ENCODE data around the gene FBXO42.
"Not testable (repeated sequence)": the region's sequence is repeated elsewhere in the genome, so short reads cannot be mapped to it uniquely, and the experiment has no call there.

Gene FBXO42

DNA sequence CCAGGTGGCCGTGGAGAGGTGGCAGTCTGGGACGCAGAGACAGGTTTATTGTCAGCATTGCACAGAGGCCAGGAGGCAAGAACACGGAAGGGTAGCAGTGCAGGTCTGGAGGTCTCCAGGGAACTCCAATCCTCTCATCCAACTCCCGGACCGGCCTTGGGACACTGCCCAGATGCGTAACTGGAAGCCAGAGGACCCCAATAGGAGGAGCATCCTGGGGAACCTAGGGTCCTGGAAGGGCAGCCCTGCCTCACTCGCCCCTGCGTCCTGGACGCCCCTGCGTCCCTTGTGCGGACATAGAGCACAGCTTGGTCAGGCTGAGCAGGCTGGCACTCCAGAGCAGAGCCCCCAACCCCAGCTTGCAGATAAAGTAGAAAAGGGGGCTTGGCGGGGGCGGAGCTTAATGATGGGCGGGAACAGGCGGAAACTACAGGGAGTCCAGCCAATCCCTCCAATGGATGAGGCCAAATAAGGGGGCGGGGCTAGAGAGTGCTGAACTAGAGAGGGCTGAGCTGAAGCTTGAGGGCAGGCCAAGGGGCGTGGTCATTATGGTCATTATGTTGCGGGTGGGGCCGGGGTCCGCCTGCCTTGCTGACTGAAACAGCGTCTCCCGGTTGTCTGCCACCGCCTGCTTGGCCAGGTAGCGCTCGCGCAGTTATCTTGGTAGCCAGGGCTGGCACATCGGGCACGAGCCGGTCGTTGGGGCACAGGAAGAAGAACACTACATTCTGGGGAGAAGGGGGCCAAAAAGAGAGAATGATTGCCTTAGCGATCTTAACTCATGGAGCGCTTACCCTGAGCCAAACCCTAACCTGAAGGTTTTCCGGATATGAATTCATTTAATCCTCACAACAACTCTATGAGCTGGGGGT is 136.2 kb downstream of the FBXO42 start:
- DNase-seq: no peak

GRCh38 chr1:16215240-16215639 is 137.0 kb downstream of the FBXO42 start:
- DNase-seq: not testable (repeated sequence)

DNA sequence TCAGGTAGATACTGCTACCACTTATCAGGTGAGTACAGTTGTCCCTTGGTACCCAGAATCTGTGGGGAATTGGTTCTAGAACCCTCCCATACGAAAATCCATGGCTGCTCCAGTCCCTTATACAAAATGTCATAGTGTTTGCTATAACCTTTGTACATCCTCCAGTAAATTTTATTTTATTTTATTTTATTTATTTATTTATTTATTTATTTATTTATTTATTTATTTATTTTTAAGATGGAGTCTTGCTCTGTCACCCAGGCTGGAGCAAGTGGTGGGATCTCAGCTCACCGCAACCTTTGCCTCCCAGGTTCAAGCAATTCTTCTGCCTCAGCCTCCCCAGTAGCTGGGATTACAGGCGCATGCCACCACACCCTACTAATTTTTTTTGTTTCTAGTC is 138.7 kb downstream of the FBXO42 start:
- not testable (repeated sequence) for DNase-seq

DNA sequence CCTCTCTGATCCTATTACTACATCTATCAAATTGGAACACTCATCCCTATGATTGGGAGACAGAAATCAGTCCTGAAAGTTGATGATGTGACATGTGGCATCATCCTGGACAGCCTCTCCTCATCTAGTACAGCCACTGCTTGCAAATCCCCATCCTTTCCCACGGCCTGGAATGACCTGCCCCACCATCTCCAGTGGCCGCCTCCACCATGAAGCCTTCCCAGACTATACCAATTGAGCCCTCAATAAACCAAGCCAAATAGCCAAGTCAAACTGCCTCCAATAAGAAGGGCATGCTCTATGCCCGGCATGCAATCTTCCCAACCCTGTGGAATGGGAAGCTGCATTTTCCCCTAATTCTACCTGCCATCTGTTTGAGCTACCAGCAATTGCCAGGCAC is 139.3 kb downstream of the FBXO42 start:
- DNase-seq: no peak

- no peak for DNase-seq
Observed at GRCh38 chr1:16212251-16212961, 139.9 kb downstream of the FBXO42 start, which contains the start of gene ARHGEF19. ARHGEF19 (minus strand) TSS chr1:16212652; CDS start chr1:16209054, 3,598 bp downstream.

DNA sequence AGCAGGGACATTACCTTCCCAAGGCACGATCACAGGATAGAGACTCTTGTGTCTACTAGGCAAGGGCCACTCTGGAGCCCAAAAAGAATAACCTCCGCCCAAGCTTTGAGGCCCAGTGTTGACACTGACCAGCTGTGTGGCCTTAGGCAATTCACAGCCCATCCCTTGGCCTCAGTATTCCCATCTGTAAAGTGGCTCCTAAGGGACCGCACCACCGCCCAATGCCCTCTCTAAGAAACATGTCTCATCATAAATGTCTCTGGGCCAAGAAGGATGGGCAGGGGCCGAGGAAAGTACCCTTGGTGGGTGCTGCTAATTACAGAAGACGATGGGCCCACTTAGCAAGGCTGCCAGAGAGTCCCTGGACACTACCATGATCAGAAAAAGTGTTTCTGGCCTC is 140.5 kb downstream of the FBXO42 start:
- DNase-seq: no peak

GRCh38 chr1:16210581-16210980 is 141.7 kb downstream of the FBXO42 start:
- no peak for DNase-seq

DNA sequence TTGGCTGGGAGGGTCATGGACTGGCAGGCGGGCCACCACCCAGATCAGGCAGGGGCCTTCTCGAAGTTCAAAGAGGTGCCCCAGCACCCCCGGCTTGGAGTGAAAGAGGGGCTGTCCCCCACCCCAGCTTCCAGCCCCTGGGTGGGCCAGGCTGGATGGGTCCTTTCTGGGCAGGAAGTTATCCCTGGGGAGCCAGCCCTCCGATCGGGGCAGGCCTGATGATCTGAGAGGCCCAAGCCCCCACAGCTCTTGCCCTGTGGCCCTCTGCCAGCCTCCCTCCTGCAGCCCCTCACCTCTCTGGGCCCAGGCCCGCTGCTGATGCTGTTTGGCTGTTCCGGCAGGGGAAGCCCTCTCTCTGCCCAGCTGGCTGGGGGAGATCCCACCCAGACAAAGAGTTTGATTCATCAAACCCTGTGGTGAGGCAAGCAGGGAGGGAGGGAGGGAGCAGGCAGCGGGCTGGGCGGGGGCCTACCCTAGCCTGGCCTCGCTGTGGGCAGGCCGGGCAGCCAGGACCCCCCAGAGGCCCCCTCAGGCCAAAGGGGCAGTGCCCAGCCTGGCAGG is 142.4 kb downstream of the FBXO42 start:
- no peak for DNase-seq

DNA sequence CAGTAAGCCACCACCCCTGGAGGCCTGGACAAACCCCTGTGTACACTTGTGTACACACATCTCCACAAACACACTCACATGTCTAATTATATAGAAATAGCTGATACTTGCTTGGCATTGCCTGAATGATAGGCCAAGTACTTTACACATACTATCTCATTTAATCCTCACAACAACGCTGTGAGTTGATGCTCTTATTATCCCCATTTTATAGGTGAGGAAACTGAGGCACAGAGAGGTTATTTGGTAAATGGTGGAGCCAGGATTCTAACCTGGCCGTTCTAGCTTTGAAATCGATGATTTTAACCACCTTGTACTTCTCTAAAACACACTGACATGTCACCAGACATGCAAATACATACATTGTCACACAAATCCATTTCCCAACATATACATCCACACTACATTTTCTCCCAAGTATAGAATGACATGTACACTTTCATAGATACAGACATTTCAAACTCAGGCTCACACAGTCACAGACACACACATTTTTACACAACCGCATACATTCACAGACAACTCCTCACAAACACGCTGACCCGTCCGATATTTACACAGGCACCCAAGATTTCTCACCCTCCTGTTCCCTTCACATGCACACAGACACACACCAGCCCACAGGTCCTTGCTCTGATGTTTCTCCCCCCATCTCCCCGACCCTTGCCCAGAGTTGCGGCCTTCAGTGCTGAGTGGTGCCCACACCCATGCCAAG is 143.0 kb downstream of the FBXO42 start:
- DNase-seq: no peak

DNA sequence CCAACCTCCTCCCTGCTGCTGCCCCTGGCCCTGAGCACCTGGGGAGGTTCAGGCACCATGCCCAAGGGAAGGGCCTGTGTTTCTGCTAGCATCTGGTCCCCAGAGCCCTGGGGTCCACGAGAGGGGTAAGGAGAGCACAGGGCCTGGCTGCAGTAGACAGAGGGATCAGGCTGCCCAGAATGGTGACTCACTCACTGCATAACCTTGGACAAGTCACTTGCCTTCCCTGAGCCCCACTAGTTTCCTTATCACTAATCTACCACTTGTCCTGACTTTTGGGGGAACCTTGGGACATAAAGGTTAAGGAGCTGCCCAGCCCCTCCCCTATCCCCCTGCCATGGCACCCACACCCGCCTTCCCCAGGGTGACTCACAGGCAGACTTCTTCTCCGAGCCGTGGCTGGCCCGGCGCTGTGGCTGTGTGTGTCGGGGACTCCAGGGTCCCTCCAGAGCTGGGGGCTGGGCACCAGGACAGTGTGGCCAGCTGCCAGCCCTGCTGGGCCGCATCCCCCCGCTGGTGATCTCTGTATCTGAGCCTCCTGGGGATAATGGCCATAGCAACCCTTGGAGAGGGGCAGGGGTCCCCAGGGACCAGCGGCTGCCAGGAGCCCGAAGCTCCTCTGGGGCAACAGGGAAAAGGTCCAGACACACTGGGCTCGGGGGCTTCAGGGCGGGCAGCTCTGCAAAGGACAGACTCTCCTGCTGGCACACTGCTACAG is 143.9 kb downstream of the FBXO42 start:
- DNase-seq: no peak

DNA sequence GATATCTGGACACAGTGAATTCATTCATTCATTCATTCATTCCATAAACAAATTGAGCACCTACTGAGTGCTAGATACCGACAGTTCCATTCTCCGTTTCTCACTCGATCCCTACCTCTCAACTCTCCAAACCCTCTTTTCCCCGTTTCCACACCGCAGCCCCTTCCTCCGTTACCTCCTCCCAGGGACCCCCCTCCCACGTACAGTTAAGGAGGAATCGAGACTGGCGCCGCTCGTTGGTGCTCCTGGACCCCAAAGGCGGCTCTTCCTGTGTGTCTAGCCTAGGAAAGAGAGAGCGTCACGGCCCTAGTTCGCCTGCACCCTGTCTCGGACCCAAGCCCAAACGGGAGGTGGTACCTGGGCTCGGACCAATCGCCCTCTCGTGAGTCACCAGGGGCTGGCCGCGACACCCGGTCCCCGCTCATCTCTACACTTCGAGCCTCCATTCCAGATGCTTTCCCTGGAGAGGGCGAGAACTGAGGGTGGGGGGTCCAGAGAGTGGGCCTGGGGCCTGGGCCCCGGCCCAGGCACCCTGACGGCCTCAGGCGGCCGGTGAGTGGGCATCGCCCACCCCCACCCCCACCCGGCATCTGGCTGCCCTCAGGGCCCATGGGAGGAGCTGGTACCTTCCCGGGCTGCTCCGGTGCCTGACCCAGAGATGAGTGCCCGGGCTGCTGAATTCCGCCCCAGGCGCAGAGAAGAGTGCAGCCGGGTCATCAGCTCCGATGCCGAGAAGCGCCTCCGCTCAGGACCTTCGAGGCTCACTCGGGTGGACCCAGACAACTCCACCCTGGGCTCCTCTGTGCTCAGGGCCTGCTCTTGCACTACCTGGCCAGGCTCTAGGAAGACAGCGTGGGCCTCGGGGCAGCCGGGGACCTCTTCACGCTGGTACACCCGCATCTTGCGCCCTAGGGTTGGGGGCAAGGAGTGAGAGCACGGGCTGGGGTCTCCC is 144.7 kb downstream of the FBXO42 start:
- no peak for DNase-seq

DNA sequence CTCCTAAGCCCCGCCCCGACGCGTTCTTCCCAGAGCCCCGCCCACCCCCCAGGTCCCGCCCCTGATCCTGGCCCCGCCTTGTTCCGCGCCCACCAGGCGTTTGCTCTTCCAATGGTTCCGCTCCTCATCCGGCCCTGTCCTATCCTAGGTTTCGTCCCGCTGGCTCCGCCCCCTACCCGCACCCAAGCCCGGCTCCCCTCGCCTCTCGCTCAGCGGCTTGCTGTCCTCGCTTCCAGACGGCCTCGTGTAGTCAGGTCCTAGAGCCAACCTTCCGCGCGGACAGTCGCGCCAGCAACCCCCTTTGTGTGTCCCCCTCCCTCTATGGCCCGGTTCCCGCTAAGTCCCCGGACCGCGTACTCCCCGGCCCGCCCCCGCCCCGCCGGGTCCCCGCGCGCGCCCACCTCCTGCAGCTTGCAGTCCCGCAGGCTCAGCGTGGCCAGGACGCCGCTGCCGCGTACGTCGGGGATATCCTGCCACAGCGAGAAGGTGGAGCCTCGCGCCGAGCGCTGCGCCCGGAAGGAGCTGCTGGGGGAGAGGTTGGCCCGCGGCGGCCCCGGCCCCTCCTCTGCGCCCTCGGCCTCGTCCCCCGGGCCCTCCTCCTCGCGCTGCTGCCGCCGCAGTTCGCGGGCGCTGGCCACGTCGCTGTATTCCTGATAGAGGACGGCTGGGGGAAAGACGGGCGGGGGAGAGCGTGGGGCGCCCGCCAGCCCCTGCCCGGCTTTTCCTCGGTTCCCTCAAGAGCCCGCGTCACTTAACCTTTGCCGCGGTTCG is 145.5 kb downstream of the FBXO42 start:
- peak; percentile 87 for DNase-seq

DNA sequence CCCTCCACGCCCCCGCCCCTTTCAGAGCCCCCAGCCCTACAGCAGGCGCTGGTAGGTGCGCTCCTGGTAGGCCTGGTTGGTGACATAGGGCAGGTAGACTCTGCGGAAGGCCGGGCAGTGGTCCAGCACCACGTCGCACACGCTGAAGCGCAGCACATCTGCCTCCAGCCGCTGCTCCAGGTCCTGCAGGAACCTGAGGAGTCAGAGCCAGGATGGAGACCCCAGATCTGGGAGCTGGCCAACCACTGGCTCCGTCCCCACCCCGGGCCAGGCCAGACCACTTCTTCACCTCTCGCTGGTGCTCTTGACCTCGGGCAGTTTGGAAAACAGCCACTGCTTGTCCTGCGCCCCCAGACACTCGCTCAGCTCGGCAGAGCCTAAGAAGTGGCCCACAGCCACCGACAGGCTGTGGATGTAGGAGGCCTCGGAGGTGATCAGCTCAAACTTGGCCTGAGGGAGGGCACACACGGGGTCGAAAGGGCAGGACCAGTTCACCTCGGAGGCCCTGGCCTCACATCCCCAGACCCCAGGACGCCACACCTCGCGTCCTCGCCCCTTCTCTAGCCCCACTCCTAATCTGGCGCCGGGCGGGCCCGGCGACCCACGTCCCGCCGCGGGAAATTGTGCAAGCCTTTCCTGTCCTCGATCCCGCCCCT is 146.3 kb downstream of the FBXO42 start:
- DNase-seq: no peak

DNA sequence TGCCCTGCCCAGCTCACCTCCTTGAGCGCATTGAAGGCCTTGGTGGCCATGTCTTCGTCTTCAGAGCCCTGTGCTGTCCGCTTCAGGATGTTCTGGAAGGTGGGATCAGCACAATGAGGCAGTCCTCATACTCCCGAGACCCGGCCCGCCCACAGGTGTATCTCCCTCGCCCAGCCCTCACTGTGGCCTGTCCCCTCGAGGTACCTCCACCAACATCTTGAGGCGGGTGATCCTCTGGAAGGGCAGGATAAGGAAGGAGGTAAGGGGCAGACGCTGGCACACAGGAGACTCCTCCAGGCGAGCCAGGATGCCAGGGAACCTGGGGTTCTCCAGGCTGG is 147.0 kb downstream of the FBXO42 start:
- no peak for DNase-seq

- DNase-seq: no peak
Observed at GRCh38 chr1:16204634-16205333, 147.5 kb downstream of the FBXO42 start.

DNA sequence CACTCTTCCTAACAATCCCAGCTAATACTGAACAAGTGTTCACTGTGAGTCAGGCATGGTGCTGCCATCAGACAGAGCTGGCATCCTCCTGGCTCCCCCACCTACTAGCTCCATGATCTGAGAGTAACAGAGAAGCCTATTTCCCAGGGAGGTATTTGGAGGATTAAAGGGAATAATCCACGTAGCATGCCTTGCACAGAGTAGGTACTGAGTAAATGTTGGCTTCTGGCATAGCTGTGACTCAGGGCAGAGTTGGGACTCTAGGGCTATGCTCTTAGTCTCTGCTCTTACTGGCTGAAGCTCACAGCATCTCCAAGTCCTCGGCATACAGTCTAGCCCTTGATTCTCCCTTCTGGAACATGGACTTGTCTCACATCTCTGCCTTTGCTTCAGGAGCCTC is 148.1 kb downstream of the FBXO42 start:
- no peak for DNase-seq

DNA sequence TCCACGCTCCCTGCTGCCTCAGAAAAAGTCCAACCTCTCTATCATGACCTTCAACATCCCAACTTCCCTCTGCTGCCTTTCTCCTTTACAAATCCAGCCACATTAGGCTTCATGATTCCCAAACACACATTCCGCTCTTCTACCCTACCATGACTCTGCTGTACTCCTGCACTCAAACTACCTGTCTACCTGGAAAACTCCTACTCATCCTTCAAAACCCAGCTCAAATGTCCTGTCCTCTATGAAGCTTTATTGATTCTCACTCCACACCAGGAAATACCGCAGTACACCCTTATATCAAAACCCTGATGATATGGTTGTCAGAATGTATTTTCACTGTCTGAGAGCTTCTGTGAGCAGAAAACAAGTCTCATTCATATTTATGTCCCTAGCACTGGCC is 148.7 kb downstream of the FBXO42 start:
- DNase-seq: no peak

DNA sequence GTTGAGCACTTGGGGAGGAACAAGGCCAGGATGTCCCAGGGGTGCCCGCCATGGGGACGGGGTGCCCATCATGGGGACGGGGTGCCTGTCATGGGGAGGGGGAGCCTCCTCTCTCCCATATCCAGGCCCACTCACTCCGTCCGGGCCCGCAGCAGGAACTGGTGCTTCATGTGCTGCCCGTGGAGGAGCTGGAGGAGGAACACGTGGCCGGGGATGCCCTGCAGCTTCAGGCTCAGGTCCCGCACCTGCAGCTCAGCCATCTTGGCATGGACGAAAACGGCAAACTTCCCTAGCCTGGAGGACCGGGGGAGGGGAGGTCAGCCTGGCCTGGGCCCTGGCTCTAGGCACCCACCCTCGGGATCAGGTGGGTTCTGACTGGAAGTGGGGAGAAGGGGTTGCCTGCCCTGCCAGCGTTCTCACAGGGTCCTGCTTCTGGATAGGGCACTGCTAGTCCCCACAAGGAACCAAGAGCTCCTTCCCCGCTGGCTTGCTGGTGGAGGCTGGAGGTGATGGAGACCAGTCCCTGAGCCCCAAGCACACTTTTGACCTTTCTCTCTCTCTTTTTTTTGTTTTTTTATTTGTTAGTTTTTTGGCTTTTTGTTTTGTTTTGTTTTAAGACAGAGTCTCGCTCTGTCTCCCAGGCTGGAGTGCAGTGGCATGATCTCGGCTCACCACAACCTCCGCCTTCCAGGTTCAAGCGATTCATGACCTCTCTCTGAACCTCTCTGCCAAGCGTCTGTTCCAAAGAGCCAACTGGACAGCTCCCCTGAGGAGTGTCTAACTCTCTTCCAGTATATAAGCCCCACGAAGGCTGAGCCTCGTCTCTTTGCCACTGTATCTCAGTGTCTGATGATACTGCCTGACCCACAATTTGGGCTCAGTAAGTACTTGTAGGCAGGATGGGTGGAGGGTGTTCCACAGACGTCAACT is 149.7 kb downstream of the FBXO42 start:
- no peak for DNase-seq

Data from GOT3 (cell line).